GM18498 (cell line): ENCODE results near the gene LARP4B.

Experiments used
- ATAC-seq: cut with Tn5 transposase; IDR thresholded peaks from one replicate; pipeline ENCODE4 v1.9.1; 2021; ENCODE audit warnings: mild to moderate bottlenecking, moderate library complexity; ENCODE audit not compliant: unreplicated experiment

The LARP4B gene

DNA sequence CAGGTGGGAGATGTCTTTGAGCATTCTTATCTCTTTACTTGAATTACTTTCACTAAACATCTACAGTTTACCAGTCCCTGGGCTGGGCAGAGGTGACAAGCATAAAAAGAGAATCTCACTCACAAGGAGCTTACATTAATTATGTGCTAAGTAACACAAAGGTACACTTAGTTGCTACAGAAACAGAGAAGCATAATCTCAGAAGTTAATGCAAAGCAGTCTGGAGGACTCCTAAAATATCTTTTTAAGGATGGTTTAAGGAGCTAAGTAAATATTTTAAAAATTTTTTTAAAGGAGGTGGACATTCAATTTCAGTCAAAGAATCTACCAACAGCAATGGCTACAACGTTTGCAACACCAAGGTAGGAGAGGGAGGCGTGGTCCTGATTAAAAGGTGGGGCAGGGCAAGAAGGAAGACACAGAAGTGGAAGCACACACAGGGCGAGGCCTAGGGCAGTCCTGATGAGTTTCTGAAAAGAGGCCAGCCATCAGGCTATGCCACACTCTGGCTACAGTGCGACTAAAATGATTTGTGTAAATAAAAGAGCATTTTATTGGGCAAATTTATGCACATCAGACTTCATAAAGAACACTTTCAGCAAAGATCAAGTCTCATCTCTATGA, 5.3 kb downstream of the LARP4B start:
- ATAC-seq, result no peak

DNA sequence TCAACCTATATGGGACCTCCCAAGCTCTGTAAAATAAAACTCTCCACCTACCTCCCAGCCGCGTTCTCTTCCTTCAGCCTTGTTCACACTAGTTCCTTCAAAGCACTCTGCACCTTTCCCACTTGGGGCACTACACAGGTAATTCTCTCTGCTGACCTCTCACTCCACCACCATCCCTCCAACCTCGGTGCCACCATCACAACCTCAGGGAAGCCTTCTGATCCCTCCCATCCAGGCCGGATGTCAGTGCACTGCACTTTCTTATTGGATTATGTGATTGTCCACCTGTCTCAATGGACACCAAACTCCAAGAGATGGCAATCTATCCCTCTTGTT, 7.0 kb downstream of the LARP4B start:
- ATAC-seq, result no peak

DNA sequence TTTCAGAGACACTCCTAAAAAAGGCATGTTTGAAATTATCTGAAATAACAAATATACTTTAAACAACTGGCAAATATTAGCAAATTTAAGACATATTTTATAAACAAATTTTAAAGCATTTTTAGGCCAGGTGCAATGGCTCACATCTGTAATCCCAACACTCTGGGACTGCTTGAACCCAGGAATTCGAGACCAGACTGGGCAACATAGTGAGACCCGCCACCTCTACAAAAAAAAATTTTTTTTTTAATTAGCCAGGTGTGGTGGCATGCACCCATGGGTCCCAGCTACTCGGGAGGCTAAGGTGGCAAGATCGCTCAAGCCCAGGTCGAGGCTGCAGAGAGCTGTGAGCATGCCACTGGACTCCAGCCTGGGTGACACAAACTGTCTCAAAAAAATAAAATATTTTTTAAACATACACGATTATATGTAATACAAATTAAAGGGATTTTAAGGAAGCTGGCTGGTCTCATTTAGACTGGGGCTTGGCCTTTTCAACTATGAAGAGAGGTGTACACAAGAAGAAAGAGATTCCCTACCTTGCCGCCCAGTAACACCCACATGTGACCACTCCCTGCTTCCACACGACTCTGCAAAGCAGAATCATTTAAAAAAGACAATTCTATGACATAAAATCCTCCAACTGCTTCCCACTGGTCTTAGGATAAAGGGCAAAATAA, 7.5 kb downstream of the LARP4B start:
- ATAC-seq, result no peak

DNA sequence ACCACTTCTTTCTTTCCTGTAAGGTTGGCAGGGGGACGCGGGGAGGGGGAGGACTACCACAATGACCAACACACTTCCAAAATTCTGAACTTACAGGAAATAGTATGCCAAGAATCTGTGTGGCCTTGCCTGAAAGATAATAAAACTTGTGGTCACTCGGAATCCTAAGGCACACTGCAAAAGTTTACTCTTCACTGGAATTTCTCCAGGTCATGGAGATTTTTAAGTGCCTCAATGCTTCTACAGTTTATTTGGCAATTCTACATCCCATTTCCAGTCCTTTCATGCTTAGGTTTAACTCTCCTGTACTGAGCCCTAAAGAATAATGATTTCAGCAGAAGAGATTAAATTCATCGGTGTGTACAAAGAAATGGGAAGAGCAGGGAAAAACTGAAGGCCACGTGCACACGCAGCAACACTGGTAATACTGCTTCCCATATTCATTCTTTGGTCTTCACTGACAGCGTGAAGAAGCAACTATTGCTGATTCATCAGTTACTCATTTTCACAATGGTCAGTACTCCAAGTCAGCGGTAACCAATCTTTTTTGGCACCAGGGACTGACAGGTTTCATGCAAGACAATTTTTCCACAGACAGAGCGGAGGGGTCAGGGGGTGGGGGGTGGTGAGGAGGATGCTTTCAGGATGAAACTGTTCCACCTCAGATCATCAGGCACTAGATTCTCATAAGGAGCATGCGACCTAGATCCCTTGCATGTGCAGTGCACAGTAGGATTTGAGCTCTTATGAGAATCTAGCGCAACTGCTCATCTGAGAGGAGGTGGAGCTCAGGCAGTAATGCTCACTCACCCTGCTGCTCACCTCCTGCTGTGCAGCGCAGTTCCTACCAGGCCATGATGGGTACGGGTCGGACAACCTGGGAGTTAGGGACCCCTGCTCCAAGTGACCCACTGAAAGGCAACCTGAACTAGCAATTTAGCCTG, 9.8 kb downstream of the LARP4B start:
- no peak for ATAC-seq

DNA sequence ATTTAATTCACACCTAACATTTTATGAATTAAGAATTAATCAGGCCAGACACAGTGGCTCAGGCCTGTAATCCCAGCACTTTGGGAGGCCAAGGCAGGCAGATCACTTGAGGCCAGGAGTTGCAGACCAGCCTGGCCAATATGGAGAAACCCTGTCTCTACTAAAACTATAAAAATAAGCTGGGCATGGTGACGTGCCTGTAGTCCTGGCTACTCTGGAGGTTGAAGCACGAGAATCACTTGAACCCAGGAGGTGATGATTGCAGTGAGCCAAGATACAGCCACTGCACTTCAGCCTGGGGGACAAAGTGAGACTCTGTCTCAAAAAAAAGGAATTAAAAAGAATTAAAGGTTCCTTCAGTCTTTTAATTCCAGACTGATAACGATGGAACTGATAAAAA, 11.1 kb downstream of the LARP4B start:
- no peak for ATAC-seq

DNA sequence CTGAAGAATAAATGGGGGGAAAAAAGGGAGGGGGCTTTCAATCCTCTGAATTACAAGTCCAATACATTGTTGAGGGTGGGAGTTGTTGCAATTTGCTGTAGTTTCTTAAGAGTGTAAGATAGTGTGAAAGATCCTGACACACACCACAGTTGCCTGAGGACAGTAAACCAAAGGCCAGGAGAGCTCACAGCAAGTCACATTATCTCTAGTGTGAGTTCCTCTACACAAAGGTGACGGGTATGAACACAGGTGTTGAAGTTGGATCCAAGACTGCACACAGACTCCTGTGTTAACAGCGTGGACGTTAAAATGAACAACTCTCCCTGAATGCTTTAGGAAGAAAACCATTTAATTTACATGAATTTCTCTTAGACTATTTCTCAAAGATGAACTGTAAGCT, 12.0 kb downstream of the LARP4B start:
- no peak for ATAC-seq

DNA sequence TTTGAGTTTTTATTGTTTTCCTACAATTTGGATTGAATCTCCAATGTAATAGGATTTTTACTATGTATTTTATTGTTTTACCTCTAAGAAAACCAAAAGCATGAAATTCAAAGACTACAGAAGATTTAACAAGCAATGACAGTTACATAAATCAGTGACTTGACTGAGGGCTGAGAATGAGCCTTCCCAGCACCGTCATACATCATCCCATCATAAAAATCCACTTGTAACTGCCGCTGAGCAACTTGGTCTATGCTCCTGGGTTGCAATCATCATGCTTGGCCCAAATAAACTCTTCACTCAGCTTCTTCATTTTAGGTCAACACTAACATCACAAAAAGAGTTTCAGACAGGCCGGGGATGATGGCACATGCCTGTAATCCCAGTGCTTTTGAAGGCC, 13.5 kb downstream of the LARP4B start:
- no peak for ATAC-seq

DNA sequence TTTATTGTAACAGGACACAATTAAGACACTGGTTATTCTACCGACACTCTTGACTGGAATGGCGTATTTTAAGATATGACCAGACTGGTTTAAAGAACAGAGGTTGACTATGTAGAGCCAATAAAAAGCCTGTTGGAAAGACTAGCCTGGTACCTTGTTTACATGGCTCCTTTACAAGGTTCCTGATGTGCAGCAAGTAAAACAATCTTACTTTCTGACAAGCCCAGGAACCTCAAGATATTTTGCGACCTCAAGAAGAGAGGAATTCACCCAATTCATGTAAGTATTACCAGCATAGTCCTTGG, 14.1 kb downstream of the LARP4B start:
- no peak for ATAC-seq

DNA sequence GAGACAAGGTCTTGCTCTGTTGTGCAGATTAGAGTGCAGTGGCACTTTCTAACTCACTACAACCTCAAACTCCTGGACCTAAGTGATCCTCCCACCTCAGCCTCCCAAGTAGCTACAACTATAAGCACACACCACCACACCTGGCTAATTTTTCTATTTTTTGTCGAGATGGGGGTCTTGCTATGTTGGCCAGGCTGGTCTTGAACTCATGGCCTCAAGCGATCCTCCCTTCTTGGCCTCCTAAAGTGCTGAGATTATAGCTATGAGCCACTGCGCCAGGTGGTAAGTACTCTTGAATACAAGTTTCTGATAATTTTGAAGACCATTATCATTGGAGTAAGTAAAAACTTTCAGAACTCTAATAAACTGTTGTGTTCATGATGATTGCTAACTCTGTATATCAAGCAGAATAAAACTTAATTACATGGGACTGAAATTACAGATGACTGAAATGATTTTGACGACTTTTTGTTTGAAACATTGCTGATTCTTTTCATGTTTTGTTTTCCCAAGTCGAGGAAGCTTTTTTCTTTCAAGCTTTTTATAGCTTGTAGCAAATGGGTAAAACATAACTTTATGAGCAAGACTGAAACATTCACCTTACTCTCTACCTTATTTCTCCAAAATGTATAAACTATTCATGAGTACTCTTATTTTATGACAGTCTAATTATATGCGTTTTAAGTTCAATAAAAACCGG, 14.6 kb downstream of the LARP4B start:
- ATAC-seq, result no peak

DNA sequence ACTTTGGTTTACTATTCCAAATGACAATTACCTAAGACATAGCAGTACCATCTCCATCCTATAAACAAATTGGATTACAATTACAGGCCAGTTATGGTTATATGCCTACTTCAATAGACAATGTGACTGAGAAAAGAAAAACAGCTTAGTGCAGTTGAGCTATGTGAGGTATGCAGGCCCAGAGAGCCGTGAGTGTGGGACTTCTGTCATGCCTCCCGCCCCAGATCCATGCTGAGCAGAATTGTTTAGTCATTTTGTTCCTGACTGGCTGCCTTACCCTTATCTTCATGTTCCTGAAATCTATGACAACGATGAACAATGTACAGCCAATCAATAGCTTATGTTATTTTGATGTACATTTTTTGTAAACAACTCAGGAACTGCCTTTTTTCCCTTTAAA, 21.7 kb downstream of the LARP4B start:
- no peak for ATAC-seq

DNA sequence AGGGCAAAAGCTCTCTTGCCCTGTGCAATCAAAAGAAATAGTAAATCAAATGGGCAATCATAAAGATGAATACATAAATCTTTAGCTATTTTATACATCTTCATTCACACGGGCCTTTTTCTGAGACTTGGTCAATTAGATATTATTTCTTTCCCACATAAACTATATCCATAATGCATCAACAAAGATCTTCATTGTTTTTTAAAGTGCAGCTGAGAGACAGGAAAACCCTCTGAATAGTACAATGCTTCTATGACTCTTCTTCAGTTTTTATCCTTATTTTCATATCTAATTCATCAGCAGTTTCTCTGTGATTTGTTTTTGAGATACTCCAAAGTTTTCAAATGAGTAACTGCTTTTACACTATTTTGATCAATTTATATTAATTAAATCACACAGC, 25.5 kb downstream of the LARP4B start:
- no peak for ATAC-seq

DNA sequence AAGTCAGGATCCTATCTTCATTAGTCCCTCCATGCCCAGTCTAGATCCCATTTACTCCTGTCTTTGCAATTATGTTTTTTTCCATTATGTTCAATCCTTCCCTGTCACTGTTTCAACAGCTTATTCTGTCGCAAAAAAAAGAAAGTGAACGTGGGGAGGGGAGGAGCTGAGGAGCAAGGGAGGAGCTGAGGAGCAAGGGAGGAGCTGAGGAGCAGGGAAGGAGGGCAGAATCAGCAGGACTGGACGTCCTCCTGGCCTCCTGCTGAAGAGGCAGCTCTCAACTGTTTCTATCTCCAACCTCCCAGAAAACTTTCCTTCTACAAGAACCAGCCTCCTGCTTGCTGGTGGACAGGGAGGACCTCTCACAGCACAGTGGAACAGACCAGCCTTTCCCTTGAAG, 26.0 kb downstream of the LARP4B start:
- no peak for ATAC-seq

DNA sequence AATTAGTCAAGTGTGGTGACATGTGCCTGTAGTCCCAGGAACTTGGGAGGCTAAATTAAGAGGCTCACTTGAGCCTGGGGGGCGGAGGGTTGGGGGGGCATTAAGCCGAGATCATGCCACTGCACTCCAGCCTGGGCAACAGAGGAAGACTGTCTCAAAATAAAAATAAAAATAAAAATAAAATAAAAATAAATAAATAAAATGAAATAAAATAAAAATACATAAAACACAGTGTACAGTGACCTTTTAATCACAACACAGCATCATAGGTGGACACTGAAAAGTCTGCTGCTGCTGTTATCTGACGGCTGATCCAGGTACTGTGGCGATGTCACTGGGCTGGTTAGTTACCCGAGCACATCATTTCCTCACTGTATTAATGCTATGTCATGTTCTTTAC, 27.1 kb downstream of the LARP4B start:
- no peak for ATAC-seq

DNA sequence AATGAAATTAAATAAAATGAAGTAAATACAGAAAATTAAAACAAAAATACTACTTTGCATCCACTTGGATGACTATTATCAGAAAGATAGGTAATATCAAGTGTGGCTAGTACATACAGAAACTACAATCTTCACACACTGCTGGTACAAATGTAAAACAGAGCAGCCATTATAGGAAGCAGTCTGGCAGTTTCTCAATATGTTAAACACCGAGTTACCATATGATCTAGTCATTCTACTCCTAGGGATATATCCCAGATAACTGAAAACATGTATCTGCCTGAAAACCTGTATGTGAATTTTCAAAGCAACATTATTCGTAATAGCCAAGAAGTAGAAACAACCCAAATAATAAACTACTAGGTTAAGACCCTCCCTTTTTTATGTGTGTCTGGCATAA, 33.4 kb downstream of the LARP4B start:
- no peak for ATAC-seq

DNA sequence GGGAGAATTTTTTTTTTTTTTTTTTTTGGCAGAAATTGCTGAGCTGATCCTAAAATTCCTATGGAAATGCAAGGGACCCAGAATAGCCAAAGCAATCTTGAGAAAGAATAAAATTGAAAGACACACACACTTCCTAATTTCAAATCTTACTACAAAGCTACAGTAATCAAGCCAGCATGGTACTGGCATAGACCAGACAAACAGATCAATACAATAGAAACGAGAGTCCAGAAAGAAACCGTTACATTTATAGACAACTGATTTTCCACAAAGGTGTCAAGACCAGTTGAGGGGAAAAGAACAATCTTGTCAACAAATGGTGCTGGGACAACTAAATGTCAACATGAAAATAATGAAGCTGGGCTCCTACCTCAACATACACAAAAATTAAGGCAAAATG, 34.5 kb downstream of the LARP4B start:
- ATAC-seq, result no peak

DNA sequence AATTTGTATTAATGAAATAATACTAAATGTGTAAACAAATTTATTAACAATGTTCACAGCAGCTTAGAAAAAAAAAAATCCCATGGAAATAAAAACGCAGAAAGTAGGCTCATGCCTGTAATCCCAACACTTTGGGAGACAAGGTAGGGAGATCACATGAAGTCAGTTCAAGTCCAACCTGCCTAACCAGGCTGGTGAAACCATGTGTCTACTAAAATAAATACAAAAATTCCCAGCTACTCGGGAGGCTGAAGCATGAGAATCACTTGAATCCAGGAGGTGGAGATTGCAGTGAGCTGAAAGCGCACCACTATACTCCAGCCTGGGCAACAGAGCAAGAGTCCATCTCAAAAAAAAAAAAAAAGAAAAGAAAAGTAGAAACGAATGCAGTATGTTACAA, 36.2 kb downstream of the LARP4B start:
- no peak for ATAC-seq

DNA sequence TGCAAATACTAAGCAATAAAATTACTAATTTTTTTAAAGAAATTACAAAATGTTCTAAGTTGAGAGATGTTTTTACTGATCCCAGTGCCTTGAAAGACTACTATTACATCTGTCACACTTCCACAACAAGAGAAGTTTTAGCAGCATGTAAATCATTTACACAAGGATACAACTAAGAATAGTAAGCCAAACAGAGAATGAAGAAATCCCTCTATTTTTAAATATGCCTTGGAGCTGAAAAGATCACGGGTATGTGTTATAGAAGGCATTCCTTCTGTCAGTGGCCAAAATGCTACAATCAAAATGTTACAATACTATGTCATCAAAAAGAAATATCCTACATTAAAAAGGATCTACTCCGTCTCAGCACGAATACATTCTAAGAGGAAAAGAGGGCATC, 52.6 kb downstream of the LARP4B start:
- no peak for ATAC-seq

DNA sequence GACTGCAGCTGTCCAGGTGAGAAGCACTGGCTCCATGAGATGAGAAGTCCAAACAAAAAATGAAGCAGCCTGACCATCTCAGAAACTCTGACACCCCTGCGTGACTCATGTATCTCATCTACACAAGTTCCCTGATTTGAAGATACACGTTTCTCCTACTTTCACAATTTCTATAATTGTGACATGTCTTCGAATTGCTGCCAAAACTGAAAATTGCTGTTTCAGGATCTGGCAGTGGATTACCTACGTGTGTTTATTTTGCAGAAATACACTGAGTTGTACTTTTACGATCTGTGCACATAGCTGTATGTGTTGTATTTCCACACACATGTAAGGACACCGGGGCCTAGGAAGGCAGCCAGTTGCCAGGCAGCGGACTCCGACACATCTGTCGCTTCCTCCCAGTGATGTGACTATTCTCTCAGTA, 53.2 kb downstream of the LARP4B start:
- ATAC-seq, result no peak

DNA sequence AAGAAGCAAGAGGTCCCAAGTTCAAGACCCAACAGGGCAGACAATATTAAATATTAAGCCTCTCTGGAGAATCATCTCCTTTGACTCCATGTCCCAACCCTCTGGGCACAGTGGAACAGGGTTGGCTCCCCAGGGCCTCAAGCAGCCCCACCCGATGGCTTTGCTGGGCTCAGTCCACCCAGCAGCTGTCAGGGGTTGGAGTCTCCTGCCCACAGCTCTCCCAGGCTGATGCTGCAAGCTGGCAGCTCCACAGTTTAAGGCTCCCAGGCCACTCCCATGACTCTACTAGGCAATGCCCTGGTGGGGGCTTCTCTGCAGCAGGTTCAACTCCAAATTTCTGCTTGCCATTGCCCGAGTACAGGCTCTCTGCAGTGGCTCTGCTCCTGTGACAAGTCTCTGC, 55.1 kb downstream of the LARP4B start:
- no peak for ATAC-seq

DNA sequence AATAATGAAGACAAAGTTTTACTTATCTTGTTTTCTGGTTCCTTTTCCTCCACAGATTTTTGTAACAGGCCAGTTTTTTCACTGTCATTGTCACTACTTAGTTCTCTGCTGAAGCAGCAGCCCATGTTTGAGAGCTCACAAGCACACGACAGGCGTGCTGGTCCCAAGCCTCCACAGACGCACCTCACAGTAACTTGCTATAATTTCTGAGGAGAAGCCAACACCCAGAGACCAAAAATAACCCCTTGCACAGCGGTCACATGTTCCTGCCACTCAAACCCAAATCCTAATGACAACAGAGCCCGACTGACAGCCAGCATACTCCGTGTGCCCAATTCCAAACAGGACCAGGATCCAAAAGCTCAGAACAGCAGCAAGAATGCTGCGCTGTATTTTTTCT, 58.5 kb downstream of the LARP4B start:
- no peak for ATAC-seq

DNA sequence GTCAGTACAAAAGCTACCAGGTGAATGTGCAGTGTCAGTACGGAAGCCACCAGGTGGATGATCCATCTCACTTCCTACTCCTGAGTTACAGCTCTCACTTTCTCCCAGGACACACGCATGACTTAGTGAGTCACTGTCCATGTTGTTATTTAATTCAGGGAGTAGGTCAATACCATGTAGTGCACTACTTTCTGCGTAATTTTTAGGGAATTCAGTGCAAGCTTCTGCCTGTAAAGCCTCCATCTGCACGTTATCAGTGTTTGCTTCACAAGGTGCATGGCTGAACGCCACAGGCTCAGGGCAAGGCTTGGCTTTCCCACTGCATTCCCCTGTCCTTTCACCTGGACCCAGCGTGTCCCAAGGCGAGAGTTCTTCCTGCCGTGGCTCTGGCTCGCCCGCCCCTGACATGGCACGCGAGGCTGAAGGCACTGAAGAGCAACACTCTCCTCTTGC, 59.5 kb downstream of the LARP4B start:
- ATAC-seq, result no peak
